GM18867 (cell line): ENCODE measurements around the gene BTF3L4.
"Not testable (repeated sequence)": the region's sequence is repeated elsewhere in the genome, so short reads cannot be mapped to it uniquely, and the experiment has no call there.

Source experiments
- ATAC-seq: cut with Tn5 transposase; IDR thresholded peaks from one replicate; pipeline ENCODE4 v1.9.1; 2021; ENCODE audit warnings: mild to moderate bottlenecking, moderate library complexity; ENCODE audit not compliant: unreplicated experiment

The BTF3L4 gene

GRCh38 chr1:52055066-52055865 lies 829 bp upstream of the BTF3L4 start, which contains the start of gene TXNDC12:
Gene TXNDC12, minus strand, starts transcription at chr1:52055191. Its CDS starts 95 bp downstream, at chr1:52055096.
- peak; percentile 36 for ATAC-seq

- no peak for ATAC-seq
These were observed 281 bp upstream of the BTF3L4 start for GRCh38 chr1:52055866-52056162.

GRCh38 chr1:52056937-52057231 lies 789 bp downstream of the BTF3L4 start:
- ATAC-seq, result peak; percentile 29

GRCh38 chr1:52057255-52057654 lies 1.2 kb downstream of the BTF3L4 start:
- no peak for ATAC-seq

GRCh38 chr1:52057876-52058415 lies 1.9 kb downstream of the BTF3L4 start:
- ATAC-seq, result no peak

GRCh38 chr1:52059321-52059720 lies 3.2 kb downstream of the BTF3L4 start:
- no peak for ATAC-seq

GRCh38 chr1:52059888-52060287 lies 3.8 kb downstream of the BTF3L4 start:
- ATAC-seq, result no peak

- ATAC-seq, result no peak
These were observed 4.7 kb downstream of the BTF3L4 start for GRCh38 chr1:52060822-52061221.

- ATAC-seq, result no peak
These were observed 7.1 kb downstream of the BTF3L4 start for GRCh38 chr1:52063192-52063591.

GRCh38 chr1:52070704-52071103 lies 14.6 kb downstream of the BTF3L4 start:
- ATAC-seq, result no peak

GRCh38 chr1:52072291-52072690 lies 16.2 kb downstream of the BTF3L4 start:
- ATAC-seq, result no peak

- ATAC-seq, result not testable (repeated sequence)
These were observed 21.2 kb downstream of the BTF3L4 start for GRCh38 chr1:52077277-52077676.

GRCh38 chr1:52080014-52080415 lies 23.9 kb downstream of the BTF3L4 start:
- ATAC-seq, result no peak

GRCh38 chr1:52087892-52088291 lies 31.8 kb downstream of the BTF3L4 start:
- ATAC-seq, result not testable (repeated sequence)

GRCh38 chr1:52094300-52094699 lies 38.2 kb downstream of the BTF3L4 start:
- ATAC-seq, result not testable (repeated sequence)

- ATAC-seq, result no peak
These were observed 40.1 kb downstream of the BTF3L4 start for GRCh38 chr1:52096216-52096615.

- no peak for ATAC-seq
These were observed 42.2 kb downstream of the BTF3L4 start for GRCh38 chr1:52098139-52098871.

GRCh38 chr1:52102336-52103013 lies 46.4 kb downstream of the BTF3L4 start:
- ATAC-seq, result peak; percentile 56

GRCh38 chr1:52111492-52111891 lies 55.4 kb downstream of the BTF3L4 start:
- ATAC-seq, result no peak

GRCh38 chr1:52112489-52112888 lies 56.4 kb downstream of the BTF3L4 start:
- no peak for ATAC-seq

- ATAC-seq, result no peak
These were observed 63.4 kb downstream of the BTF3L4 start for GRCh38 chr1:52119301-52120079.
